ENCODE data around the gene ITGA11. TPM values are rescaled to one million over a fixed set of nuclear protein-coding genes. Genes with fewer than 3 reads are reported as not detected.

The ITGA11 gene
- total RNA-seq, 1 experiment from 2014 or later, result not detected

DNA sequence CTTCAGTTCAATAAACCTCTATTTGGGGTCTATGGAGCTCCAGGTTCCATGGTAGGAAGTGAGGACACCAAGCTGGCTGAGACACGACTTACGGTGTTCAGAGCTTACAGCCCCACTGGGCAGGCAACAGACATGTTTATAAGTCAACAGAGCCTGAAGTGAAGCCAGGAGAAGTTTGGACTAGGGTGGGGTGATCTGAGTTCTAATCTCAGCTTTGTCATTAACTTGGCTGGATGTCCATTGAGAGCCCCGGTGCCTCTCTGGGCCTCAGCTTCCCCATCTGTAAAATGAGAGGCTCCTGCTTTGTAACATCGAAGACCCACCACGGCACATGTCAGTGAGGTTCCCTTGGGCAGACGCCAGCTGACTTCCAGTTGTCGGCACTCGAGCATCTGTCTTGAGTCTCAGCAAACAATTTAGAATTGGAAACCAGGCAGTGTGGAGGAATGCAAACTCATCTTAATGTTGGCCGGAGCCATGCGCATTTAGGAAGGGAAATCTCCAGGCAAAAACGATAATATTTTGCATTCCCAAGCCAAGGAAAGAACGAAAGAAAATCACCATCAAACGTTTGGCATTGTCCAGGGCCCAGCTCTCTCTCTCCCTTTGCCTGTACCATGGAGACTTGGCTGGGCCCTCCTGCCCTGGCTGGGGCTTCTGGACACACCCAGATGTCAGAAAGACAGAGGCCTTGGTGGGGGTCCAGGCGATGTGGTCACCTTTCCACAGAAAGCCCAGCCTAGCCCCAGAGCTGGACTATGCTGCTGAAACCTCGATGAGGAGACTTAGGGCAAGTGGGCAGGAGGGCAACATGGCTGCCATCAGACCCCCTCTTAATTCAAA lies 18.4 kb downstream of the ITGA11 start:
- ChIA-PET POLR2A (ENCODE audit: unreplicated experiment) (no interaction called here), CTCF (no interaction called here)
- TF ChIP-seq EZH2 (IDR thresholded peaks at IDR 0.05; ENCODE audit: low read length, unreplicated experiment) (no peak), EZH2phosphoT487 (IDR thresholded peaks at IDR 0.05; ENCODE audit: borderline replicate concordance, low read length) (no peak)
- TF ChIP-seq, protein P1, sequence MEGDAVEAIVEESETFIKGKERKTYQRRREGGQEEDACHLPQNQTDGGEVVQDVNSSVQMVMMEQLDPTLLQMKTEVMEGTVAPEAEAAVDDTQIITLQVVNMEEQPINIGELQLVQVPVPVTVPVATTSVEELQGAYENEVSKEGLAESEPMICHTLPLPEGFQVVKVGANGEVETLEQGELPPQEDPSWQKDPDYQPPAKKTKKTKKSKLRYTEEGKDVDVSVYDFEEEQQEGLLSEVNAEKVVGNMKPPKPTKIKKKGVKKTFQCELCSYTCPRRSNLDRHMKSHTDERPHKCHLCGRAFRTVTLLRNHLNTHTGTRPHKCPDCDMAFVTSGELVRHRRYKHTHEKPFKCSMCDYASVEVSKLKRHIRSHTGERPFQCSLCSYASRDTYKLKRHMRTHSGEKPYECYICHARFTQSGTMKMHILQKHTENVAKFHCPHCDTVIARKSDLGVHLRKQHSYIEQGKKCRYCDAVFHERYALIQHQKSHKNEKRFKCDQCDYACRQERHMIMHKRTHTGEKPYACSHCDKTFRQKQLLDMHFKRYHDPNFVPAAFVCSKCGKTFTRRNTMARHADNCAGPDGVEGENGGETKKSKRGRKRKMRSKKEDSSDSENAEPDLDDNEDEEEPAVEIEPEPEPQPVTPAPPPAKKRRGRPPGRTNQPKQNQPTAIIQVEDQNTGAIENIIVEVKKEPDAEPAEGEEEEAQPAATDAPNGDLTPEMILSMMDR (conservative IDR thresholded peaks at IDR 0.05; ENCODE audit: low read depth, low read length), result no peak
- H4K20me1 ChIP-seq (ENCODE audit: low read length), result no peaks in the 10 kb centered on the region
- no peaks in the 10 kb centered on the region for H3K4me1 ChIP-seq (ENCODE audit: insufficient read depth, low read length)
- H3K36me3 ChIP-seq (ENCODE audit: low read depth, low read length), result no peaks in the 10 kb centered on the region
- no peak overlapping the region for H3K9ac ChIP-seq (ENCODE audit: low read length)
- H3K4me2 ChIP-seq (ENCODE audit: low read length), result no peak overlapping the region
- no peak for DNase-seq
- intact Hi-C loops (cut with micrococcal nuclease), result no loop called here
- BruUV-seq (replicated peaks), result no TSS peak
- no peaks in the 10 kb centered on the region for H3K9me2 ChIP-seq (replicated peaks; ENCODE audit: low read length)
- H3K27ac ChIP-seq (ENCODE audit: low read length), result no peak overlapping the region
- H3K9me3 ChIP-seq (ENCODE audit: low read length), result no peaks in the 10 kb centered on the region
- H3F3A ChIP-seq (ENCODE audit: low read length, unreplicated experiment), result no peaks in the 10 kb centered on the region
- H3K4me3 ChIP-seq (ENCODE audit: low read length), result no peak overlapping the region
- ATAC-seq, result no peak
- no peak overlapping the region for H2AFZ ChIP-seq (ENCODE audit: low read length)
- H3K79me2 ChIP-seq (ENCODE audit: low read length), result no peaks in the 10 kb centered on the region
- H3K27me3 ChIP-seq (ENCODE audit: low read length), result no peaks in the 10 kb centered on the region

DNA sequence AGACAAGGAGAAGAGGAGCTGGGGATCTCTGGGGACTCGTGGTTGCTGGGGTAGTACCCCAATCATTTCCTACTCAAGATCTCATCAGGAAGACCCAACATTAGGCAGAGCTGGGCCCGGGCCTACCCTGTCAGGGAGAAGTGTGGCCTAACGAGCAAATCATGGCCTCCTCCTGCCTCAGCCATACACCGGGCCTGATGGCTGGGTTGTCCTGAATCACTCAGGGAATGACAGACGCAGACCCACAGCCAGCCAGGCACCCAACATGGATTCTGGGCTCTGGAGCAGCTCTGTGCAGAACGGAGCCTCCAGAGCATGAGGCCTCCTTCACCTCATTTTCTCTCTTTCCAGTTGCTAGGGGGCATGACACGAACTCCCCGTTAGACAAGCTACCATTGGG lies 19.7 kb downstream of the ITGA11 start:
- Histone ChIP-seq H3K9me2 (replicated peaks; ENCODE audit: low read length) (no peaks in the 10 kb centered on the region), H3K9me3 (ENCODE audit: low read length) (no peaks in the 10 kb centered on the region), H3K4me3 (ENCODE audit: low read length) (no peak overlapping the region), H3K9ac (ENCODE audit: low read length) (no peak overlapping the region), H2AFZ (ENCODE audit: low read length) (no peak overlapping the region), H4K20me1 (ENCODE audit: low read length) (no peaks in the 10 kb centered on the region), H3K79me2 (ENCODE audit: low read length) (no peaks in the 10 kb centered on the region), H3K36me3 (ENCODE audit: low read depth, low read length) (no peaks in the 10 kb centered on the region), H3K4me1 (ENCODE audit: insufficient read depth, low read length) (no peaks in the 10 kb centered on the region), H3F3A (ENCODE audit: low read length, unreplicated experiment) (no peaks in the 10 kb centered on the region), H3K27ac (ENCODE audit: low read length) (no peak overlapping the region), H3K4me2 (ENCODE audit: low read length) (no peak overlapping the region), H3K27me3 (ENCODE audit: low read length) (peaks cover 7% of the 10 kb centered on the region; the same call in 1 of the 2 replicates)
- DNase-seq (no peak), ATAC-seq (no peak)
- no TSS peak for BruUV-seq (replicated peaks)
- POLR2A ChIA-PET (ENCODE audit: unreplicated experiment), result no interaction called here
- no peak for TF ChIP-seq EZH2phosphoT487 (IDR thresholded peaks at IDR 0.05; ENCODE audit: borderline replicate concordance, low read length)
- TF ChIP-seq, protein P1 (conservative IDR thresholded peaks at IDR 0.05; ENCODE audit: low read depth, low read length), result no peak
- TF ChIP-seq EZH2 (IDR thresholded peaks at IDR 0.05; ENCODE audit: low read length, unreplicated experiment), result no peak
- CTCF ChIA-PET, result no interaction called here
- intact Hi-C loops (cut with micrococcal nuclease), result no loop called here

DNA sequence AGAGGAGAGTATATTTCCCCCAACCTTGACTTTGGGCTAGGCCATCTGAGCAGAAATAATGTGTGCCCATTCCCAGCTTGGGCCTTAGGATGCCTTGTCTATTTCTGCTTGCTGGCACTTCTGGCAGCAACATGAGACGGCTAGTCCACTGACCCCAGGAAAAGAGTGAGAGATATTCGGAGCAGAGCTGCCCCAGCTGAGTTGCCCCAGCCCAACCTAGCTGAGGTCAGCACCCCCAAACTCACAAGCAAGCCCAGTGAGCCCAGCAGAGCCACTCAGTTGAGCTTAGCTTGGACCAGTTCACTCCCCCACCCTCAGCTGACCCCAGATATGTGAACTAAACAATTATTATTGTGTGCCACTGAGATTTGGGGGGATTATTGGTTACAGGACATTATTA lies 20.2 kb downstream of the ITGA11 start:
- DNase-seq, result no peak
- ChIA-PET POLR2A (ENCODE audit: unreplicated experiment) (no interaction called here), CTCF (no interaction called here)
- Histone ChIP-seq H4K20me1 (ENCODE audit: low read length) (no peaks in the 10 kb centered on the region), H3K9ac (ENCODE audit: low read length) (no peak overlapping the region), H3K4me1 (ENCODE audit: insufficient read depth, low read length) (no peaks in the 10 kb centered on the region), H3K36me3 (ENCODE audit: low read depth, low read length) (no peaks in the 10 kb centered on the region), H3K4me3 (ENCODE audit: low read length) (no peak overlapping the region), H3K9me3 (ENCODE audit: low read length) (no peaks in the 10 kb centered on the region), H3K79me2 (ENCODE audit: low read length) (no peaks in the 10 kb centered on the region), H3K4me2 (ENCODE audit: low read length) (no peak overlapping the region), H3K27ac (ENCODE audit: low read length) (no peak overlapping the region), H2AFZ (ENCODE audit: low read length) (no peak overlapping the region), H3K27me3 (ENCODE audit: low read length) (peaks cover 8% of the 10 kb centered on the region; the same call in 1 of the 2 replicates), H3K9me2 (replicated peaks; ENCODE audit: low read length) (no peaks in the 10 kb centered on the region), H3F3A (ENCODE audit: low read length, unreplicated experiment) (no peaks in the 10 kb centered on the region)
- intact Hi-C loops (cut with micrococcal nuclease), result no loop called here
- TF ChIP-seq EZH2 (IDR thresholded peaks at IDR 0.05; ENCODE audit: low read length, unreplicated experiment) (no peak), EZH2phosphoT487 (IDR thresholded peaks at IDR 0.05; ENCODE audit: borderline replicate concordance, low read length) (no peak)
- ATAC-seq, result no peak
- BruUV-seq (replicated peaks), result no TSS peak

Measured in PC-3 (cell line).